Right cardiac atrium (tissue), 5 donors: ENCODE data around the gene DBX2. TPM values are rescaled to one million over a fixed set of nuclear protein-coding genes. Genes with fewer than 3 reads are reported as not detected.
A peak's percentile ranks its signal among the peaks of the same experiment; 100 is the strongest.
"Not testable (repeated sequence)": the region's sequence is repeated elsewhere in the genome, so short reads cannot be mapped to it uniquely, and the experiment has no call there.

Experiments used
- ATAC-seq, 2 donors: fragments of 200-7000 bp; cut with Tn5 transposase; one replicate each; pipeline versions ENCODE4 v1.8.0 to v1.9.1; 2020; ENCODE audit warnings: moderate library complexity in 2 of 2, mild to moderate bottlenecking in 1 of 2
- DNase-seq, 3 donors: peaks; one replicate each; pipeline ENCODE4 v3.0.0-alpha.2; 2020
- H3K27ac ChIP-seq: one replicate; pipeline ENCODE4 v1.5.1; 2013; ENCODE audit warnings: mild to moderate bottlenecking, low read length, control low read depth, moderate library complexity
- H3K27me3 ChIP-seq: one replicate; pipeline ENCODE4 v1.6.1; 2013; ENCODE audit not compliant: control insufficient read depth, insufficient read depth
- H3K4me1 ChIP-seq: one replicate; pipeline ENCODE4 v1.6.1; 2013; ENCODE audit warnings: low read length; ENCODE audit not compliant: control insufficient read depth, insufficient read depth
- H3K4me3 ChIP-seq: one replicate; pipeline ENCODE4 v1.5.1; 2013; ENCODE audit warnings: low read length, control low read depth
- H3K9me3 ChIP-seq: one replicate; pipeline ENCODE4 v1.6.1; 2013; ENCODE audit warnings: low read length; ENCODE audit not compliant: control insufficient read depth
- WGBS: extraction: QIAGEN DNeasy Blood & Tissue Kit; methylation state at CpG from one replicate; pipeline ENCODE4 v1.1.7; 2013; 5-methylcytosine and 5-hydroxymethylcytosine counted together
- intact Hi-C, 4 donors: fragments of 100-400 bp; cut with DNase I; formaldehyde crosslinking; loops; one replicate each; pipeline versions ENCODE4 v1.11.0 to v1.14.0; 2022 to 2023
- polyA plus RNA-seq: library from polyadenylated mRNA; stranded (reverse); fragments of 200-250 nt; gene quantifications from one replicate; pipeline ENCODE4 v1.2.3, GENCODE V29; 2013
- total RNA-seq, 4 donors: library from RNA; stranded (reverse); fragmentation: NEBNext Ultra II Directional; extraction: Animal tissue kit (Norgen Biotek cat#: 25700); gene quantifications; one replicate each; pipeline ENCODE4 v1.2.1, GENCODE V29; 2021
- donor health status: healthy with polysubstance abuse.
- donor health status: DM: no; HTN: yes; CAD: no.
- donor health status: DM: no; HTN: no; CAD: no.
- donor health status: DM: no; HTN: yes; CAD: no; lungs with severe emphysema.
- donor health status: DM: yes; HTN: yes; CAD: no.

Gene DBX2
- total and polyA plus RNA-seq, 5 donors: 0.11 to 0.65 (median 0.25) TPM

DNA sequence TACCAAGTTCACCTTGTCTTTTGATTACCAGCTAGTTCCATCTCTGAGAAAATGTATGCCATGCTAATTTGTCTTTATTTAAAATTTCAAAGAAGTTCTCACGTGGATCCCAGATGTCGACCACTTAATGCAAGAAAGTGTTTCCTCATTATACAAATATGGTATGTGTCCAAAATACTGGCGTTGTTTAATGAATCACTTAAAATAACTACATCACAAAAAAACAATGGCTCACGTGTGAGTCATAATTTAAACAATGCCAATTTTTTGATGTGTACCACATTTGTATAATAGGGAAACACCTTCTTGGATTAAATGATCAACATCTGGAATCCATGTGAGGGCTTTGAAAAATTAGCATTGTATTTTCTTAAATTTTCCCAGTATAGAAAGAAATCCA, 40.8 kb downstream of the DBX2 start:
- DNase-seq (no peak), ATAC-seq (no peak)
- H3K9me3 ChIP-seq: peaks cover 2% of the 10 kb centered on the region
- H3K27ac ChIP-seq: no peak overlapping the region
- no peaks in the 10 kb centered on the region for H3K27me3 ChIP-seq
- no peaks in the 10 kb centered on the region for H3K4me1 ChIP-seq
- intact Hi-C loops: no loop called here
- no peak overlapping the region for H3K4me3 ChIP-seq
- 55% methylated on average over 4 of the region's 4 CpGs for WGBS

DNA sequence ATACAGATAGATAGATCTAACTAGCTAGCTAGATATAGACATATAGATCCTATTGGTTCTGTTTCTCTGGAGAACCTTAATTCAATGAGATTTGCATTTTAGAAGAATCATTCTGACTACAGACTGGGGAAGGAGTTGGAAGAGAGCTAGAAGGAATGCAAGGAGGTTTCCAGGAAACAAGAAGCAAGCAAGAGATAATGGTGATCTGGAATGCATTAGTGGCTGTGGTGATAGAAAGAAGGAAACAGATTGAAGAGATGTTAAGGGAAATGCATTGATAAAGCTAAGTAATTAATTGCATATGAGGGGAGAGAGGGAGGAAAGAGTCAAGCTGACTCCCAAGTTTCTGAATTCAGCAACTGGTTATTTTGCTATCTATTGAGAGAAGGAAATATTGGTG, 42.7 kb downstream of the DBX2 start:
- peaks cover 2% of the 10 kb centered on the region for H3K9me3 ChIP-seq
- DNase-seq (no peak), ATAC-seq (no peak)
- intact Hi-C loops: no loop called here
- no peaks in the 10 kb centered on the region for H3K4me1 ChIP-seq
- no peak overlapping the region for H3K27ac ChIP-seq
- H3K27me3 ChIP-seq: no peaks in the 10 kb centered on the region
- no peak overlapping the region for H3K4me3 ChIP-seq

DNA sequence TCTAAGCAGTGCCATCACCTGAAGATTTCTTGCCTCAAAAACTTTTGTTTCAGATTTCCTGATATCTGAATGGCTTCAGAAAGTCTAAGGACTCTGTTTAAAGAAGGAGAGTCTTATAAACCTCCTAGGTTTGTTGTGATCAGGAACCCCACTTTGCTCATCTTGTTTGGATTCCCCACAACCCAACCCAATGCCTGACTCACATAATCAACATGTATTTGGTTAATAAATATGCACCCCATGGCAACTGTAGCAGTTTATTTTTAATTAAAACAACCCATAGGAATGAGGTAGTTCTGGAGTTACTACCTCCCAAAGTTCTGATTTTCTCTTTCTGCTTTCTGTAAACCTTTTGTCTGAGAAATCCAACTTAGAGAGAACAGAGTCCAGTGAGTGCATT, 51.5 kb downstream of the DBX2 start:
- intact Hi-C loops: no loop called here
- H3K4me3 ChIP-seq: no peak overlapping the region
- DNase-seq: no peak
- H3K4me1 ChIP-seq: no peaks in the 10 kb centered on the region
- ATAC-seq: no peak
- H3K27ac ChIP-seq: no peak overlapping the region
- H3K27me3 ChIP-seq: no peaks in the 10 kb centered on the region
- no peaks in the 10 kb centered on the region for H3K9me3 ChIP-seq

DNA sequence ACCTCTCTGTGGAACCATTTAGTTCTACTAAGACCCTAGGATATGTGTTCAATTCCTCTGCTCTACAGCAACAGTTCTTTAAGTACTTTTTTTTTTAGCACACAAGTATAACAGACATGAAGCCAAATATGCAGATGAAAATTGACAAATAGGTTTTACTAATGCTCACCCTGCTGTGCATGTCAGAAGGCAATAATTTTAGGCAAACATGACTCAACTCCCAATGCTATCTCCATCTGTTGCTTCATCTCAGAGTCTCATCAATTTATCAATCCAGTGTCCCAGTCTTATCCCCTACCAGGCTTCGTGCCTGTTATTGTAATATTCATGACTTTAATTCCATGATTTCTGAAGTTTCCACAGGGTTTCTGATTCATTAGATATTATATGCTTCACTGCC, 57.7 kb downstream of the DBX2 start:
- Histone ChIP-seq H3K27ac (no peak overlapping the region), H3K9me3 (no peaks in the 10 kb centered on the region), H3K4me3 (no peak overlapping the region), H3K27me3 (no peaks in the 10 kb centered on the region), H3K4me1 (no peaks in the 10 kb centered on the region)
- DNase-seq (no peak), ATAC-seq (no peak)
- WGBS: 33% methylated on average over 1 of the region's 1 CpG
- intact Hi-C loops: no loop called here

DNA sequence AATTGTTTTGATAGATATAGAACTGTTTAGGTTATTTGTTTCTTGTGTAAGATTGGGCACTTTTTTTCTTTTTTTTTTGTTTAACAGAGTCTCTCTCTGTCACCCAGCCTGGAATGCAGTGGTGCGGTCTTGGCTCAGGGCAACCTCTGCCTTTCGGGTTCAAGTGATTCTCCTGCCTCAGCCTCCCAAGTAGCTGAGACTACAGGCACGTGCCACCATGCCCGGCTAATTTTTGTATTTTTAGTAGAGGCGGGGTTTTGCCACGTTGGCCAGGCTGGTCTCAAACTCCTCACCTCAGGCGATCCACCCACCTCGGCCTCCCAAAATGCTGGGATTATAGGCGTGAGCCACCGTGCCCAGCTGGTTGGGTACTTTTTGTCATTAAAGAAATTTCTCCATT, 66.0 kb downstream of the DBX2 start:
- DNase-seq, intact Hi-C loops, H3K4me3 ChIP-seq, H3K27me3 ChIP-seq, H3K4me1 ChIP-seq, H3K27ac ChIP-seq, H3K9me3 ChIP-seq, ATAC-seq: not testable (repeated sequence)
- 88% methylated on average over 10 of the region's 10 CpGs for WGBS

DNA sequence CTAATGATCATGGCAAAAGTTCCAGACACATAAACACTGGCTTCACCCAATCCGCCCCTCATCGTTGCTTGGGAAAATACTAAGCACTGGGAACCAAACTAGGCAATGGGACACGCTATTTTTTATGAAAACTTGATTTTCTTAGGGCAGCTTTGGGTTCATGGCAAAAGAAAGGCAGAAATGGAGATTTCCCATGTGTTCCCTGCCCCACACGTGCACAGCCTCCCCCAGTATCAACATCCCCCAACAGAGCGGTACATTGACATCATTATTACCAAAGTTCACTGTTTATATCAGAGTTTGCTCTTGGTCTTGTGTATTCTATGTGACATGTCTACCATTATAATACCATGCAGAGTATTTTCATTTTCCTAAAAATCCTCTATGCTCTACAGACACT, 71.0 kb downstream of the DBX2 start:
- intact Hi-C loops: no loop called here
- DNase-seq (no peak), ATAC-seq (no peak)
- 80% methylated on average over 5 of the region's 5 CpGs for WGBS
- Histone ChIP-seq H3K4me3 (no peak overlapping the region), H3K4me1 (no peaks in the 10 kb centered on the region), H3K27ac (no peak overlapping the region), H3K27me3 (no peaks in the 10 kb centered on the region), H3K9me3 (no peaks in the 10 kb centered on the region)

DNA sequence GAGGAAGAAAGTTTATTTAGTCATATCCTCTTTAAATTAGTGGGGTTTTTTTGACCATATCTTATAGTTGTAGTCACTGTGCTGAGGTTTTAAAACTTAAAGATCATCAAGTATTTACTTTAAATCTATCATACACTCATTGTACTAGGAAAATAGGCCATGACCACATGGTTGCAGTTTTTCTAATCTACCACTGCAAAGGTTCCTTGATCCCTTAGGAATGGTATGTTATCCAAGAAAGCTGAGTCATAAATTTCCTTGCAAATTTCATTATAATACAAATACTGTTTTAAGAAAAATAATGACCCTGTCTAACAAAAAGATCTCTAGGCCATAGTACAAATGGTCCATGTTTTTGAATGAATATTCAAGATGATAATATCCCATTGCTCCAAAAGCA, 74.7 kb downstream of the DBX2 start:
- ATAC-seq: no peak
- no peaks in the 10 kb centered on the region for H3K4me1 ChIP-seq
- H3K27me3 ChIP-seq: no peaks in the 10 kb centered on the region
- intact Hi-C loops: no loop called here
- no peaks in the 10 kb centered on the region for H3K9me3 ChIP-seq
- no peak overlapping the region for H3K27ac ChIP-seq
- DNase-seq: no peak
- H3K4me3 ChIP-seq: no peak overlapping the region

DNA sequence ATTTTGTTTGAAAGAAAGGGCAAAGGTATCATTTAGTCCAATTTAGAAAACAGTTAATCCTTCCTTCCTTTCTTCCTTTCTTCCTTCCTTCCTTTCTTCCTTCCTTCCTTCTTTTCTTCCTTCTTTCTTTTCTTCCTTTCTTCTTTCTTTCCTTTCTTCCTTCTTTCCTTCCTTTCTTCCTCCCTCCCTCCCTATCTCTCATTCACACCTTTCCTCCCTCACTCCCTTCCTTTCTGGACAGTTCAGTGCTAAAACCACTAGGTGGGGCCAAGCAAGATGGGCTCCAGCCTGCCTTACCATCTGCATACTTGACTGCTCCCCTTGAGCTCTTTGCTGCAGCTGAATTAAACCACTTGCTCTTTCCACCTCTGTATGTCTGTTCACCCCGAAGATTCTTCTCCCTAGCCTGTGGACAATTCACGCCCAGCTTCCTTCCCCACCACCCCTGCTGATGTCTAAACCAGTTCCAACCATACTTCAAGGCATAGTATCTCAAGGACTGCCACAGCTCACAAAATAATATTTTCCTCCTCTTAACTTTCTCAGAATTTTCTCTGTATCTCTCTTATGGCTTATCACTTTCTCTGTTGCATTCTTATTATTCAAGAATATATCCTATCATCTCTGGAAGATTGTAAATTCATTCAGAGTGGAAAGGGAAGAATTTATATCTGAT, 78.0 kb downstream of the DBX2 start:
- Histone ChIP-seq H3K27ac (no peak overlapping the region), H3K27me3 (no peaks in the 10 kb centered on the region), H3K4me1 (no peaks in the 10 kb centered on the region), H3K4me3 (no peak overlapping the region), H3K9me3 (no peaks in the 10 kb centered on the region)
- no peak for DNase-seq
- intact Hi-C loops: no loop called here
- WGBS: 24% methylated on average over 2 of the region's 2 CpGs
- ATAC-seq: peak in 1 of 2 donors; percentile 41

DNA sequence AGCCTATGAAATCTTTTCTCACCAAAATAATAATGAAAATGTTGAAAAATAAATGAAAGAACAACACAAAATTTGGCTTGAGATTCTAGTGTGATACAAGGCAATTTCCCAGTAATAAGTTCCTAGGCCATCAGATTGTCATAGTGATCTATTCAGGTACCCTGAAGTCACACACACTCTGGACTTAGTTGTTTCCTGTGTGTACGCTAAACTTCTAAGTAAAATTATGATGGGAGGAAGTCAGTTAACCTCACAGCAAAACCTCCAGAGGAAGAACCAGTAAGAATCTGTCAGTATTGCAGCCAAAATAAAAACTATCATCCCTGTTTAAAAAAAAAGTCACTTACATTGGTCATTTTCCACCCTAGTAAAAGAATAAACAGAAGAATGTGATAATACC, 81.9 kb downstream of the DBX2 start:
- intact Hi-C loops: no loop called here

More for the DNA sequence above, 81.9 kb downstream of the DBX2 start:
- ATAC-seq (no peak), DNase-seq (no peak)
- H3K9me3 ChIP-seq: no peaks in the 10 kb centered on the region
- WGBS: 64% methylated on average over 1 of the region's 1 CpG
- no peaks in the 10 kb centered on the region for H3K27me3 ChIP-seq
- no peak overlapping the region for H3K4me3 ChIP-seq
- H3K27ac ChIP-seq: no peak overlapping the region
- H3K4me1 ChIP-seq: no peaks in the 10 kb centered on the region

Other genes with a start within 250 kb of the DBX2 start
- gene NELL2, start 174.8 kb downstream of the DBX2 start, total RNA-seq: under 1 TPM; 0.43 to 0.95 (median 0.65) TPM
- gene NELL2, start 174.8 kb downstream of the DBX2 start, polyA plus RNA-seq: 0.07 TPM
- 10 to 100 TPM; 42.2 to 51.0 (median 47.5) TPM for gene ANO6, start 165.0 kb upstream of the DBX2 start, total RNA-seq
- 14.4 TPM for gene ANO6, start 165.0 kb upstream of the DBX2 start, polyA plus RNA-seq